ENCODE data around the gene CLCF1. TPM values are rescaled to one million over a fixed set of nuclear protein-coding genes. Genes with fewer than 3 reads are reported as not detected.

The CLCF1 gene
- total RNA-seq, 1 experiment from 2014 or later, result 2.1 TPM

DNA sequence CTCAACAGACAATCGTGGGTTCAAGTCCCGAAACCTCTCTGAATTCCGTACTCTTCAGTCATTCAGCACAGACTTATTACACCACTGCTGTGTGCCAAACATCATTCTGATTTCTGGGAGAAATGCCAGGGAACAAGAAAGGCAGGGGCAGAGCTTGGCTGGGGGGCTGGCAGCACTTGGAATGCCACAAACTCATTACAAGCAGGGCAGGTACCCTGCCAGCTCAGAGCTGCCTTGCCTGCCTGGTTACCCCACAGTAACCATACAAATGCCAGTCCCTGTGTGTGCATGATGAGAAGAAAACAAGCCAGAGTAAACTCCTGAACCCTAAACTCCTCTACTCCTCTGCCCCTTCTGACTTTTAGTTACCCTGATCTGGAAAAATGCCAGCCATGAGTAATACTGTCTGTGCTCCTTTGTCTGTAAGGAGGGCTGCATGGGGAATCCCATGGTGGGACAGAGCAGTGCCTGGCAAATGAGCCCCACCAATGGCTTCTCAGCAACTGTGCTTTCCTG is 11.5 kb upstream of the CLCF1 start:
- no peak overlapping the region for H3K18ac ChIP-seq (ENCODE audit: insufficient read length, low read depth, low read length)
- no peaks in the 10 kb centered on the region for H3K79me1 ChIP-seq (ENCODE audit: insufficient read depth, low read depth, low read length, poor library complexity, severe bottlenecking)
- H4K91ac ChIP-seq (ENCODE audit: insufficient read length, low read depth, low read length), result no peak overlapping the region
- no peaks in the 10 kb centered on the region for H3K36me3 Mint-ChIP-seq (ENCODE audit: insufficient read depth in 1 of 3, low read depth in 3 of 3)
- H2AK5ac ChIP-seq (ENCODE audit: insufficient read length, low read length), result no peak overlapping the region
- H3K4me1 ChIP-seq (ENCODE audit: insufficient read depth, low read length), result no peaks in the 10 kb centered on the region; the same call in 1 of the 2 replicates
- H3K4ac ChIP-seq (ENCODE audit: low read depth, low read length), result no peak overlapping the region
- no peak overlapping the region for H3K4me3 Mint-ChIP-seq
- H3K4me1 Mint-ChIP-seq, result peaks cover 23 to 26% of the 10 kb centered on the region in 2 experiments
- H3K23ac ChIP-seq (ENCODE audit: insufficient read length, low read depth, low read length), result no peak overlapping the region
- no peak overlapping the region for H4K5ac ChIP-seq (ENCODE audit: insufficient read length, low read depth, low read length)
- H3T11ph ChIP-seq (ENCODE audit: low read length), result no peak overlapping the region
- H2BK5ac ChIP-seq (ENCODE audit: insufficient read length, low read length), result no peak overlapping the region
- no peak overlapping the region for H3K14ac ChIP-seq (ENCODE audit: insufficient read depth, low read length)
- H4K20me1 ChIP-seq (ENCODE audit: control insufficient read depth, insufficient read depth, insufficient read length), result no peaks in the 10 kb centered on the region
- H3K4me2 ChIP-seq (ENCODE audit: insufficient read depth, insufficient read length, low read length), result no peak overlapping the region
- H3K27me3 ChIP-seq (ENCODE audit: insufficient read depth, low read length), result no peaks in the 10 kb centered on the region; the same call in 1 of the 2 replicates
- H2BK120ac ChIP-seq (ENCODE audit: low read depth, low read length, poor library complexity, severe bottlenecking), result no peak overlapping the region
- H2BK12ac ChIP-seq (ENCODE audit: insufficient read length, low read depth, low read length), result no peak overlapping the region
- H2AFZ ChIP-seq (ENCODE audit: low read length), result no peak overlapping the region
- no peak overlapping the region for H2BK15ac ChIP-seq (ENCODE audit: low read depth, low read length)
- no peak for DNase-seq
- H3K56ac ChIP-seq (ENCODE audit: insufficient read length, low read depth, low read length), result no peak overlapping the region
- WGBS (ENCODE audit: extremely low coverage, insufficient read length, low lambda C conversion rate), result no CpG with 5 or more reads among the region's 3 CpGs
- H3K9ac ChIP-seq (ENCODE audit: extremely low read depth, insufficient read length, low read length), result no peak overlapping the region
- no peaks in the 10 kb centered on the region for H3K9me3 ChIP-seq (ENCODE audit: control insufficient read depth, low read depth, low read length)
- no peak overlapping the region for H3K27ac ChIP-seq (ENCODE audit: insufficient read length, low read depth, low read length)
- H3K79me2 ChIP-seq (ENCODE audit: insufficient read depth, low read length), result no peaks in the 10 kb centered on the region
- H3K9me3 Mint-ChIP-seq, result no peaks in the 10 kb centered on the region
- TF ChIP-seq, protein P1, sequence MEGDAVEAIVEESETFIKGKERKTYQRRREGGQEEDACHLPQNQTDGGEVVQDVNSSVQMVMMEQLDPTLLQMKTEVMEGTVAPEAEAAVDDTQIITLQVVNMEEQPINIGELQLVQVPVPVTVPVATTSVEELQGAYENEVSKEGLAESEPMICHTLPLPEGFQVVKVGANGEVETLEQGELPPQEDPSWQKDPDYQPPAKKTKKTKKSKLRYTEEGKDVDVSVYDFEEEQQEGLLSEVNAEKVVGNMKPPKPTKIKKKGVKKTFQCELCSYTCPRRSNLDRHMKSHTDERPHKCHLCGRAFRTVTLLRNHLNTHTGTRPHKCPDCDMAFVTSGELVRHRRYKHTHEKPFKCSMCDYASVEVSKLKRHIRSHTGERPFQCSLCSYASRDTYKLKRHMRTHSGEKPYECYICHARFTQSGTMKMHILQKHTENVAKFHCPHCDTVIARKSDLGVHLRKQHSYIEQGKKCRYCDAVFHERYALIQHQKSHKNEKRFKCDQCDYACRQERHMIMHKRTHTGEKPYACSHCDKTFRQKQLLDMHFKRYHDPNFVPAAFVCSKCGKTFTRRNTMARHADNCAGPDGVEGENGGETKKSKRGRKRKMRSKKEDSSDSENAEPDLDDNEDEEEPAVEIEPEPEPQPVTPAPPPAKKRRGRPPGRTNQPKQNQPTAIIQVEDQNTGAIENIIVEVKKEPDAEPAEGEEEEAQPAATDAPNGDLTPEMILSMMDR (conservative IDR thresholded peaks at IDR 0.05), result no peak
- peaks cover 35% of the 10 kb centered on the region for H3K27me3 Mint-ChIP-seq (ENCODE audit: low read depth)
- H3K27ac Mint-ChIP-seq, result no peak overlapping the region
- H4K8ac ChIP-seq (replicated peaks; ENCODE audit: insufficient read length, low read depth, low read length), result no peak overlapping the region
- no peaks in the 10 kb centered on the region for H3K23me2 ChIP-seq (ENCODE audit: insufficient read length, low read depth, low read length, poor library complexity, severe bottlenecking)
- H2BK20ac ChIP-seq (ENCODE audit: low read depth, low read length, poor library complexity, severe bottlenecking), result no peak overlapping the region

Data from H9 (cell line).